Neural cell (in vitro differentiated cells): ENCODE results near the gene ETV7. TPM values are rescaled to one million over a fixed set of nuclear protein-coding genes. Genes with fewer than 3 reads are reported as not detected.

Experiments used
- H2AFZ ChIP-seq: fragments of 200-600, 300-800 bp; sonication (generic), shearing (Covaris generic); 2 replicates; pipeline ENCODE4 v1.6.0; 2014; ENCODE audit warnings: low read depth, mild to moderate bottlenecking, antibody characterized with exemption, low read length, moderate library complexity
- H3F3A ChIP-seq: fragments of 200-600 bp; shearing (Covaris generic); 2 replicates; pipeline ENCODE4 v1.6.1; 2016; ENCODE audit warnings: mild to moderate bottlenecking, moderate library complexity, mixed read lengths, antibody characterized with exemption, low read length; ENCODE audit not compliant: insufficient read depth, poor library complexity, severe bottlenecking
- H3K27ac ChIP-seq: fragments of 200-600, 300-800 bp; sonication (generic), shearing (Covaris generic); 2 replicates; pipeline ENCODE4 v1.5.1; 2014; ENCODE audit warnings: mild to moderate bottlenecking, low read length, moderate library complexity
- H3K27me3 ChIP-seq: fragments of 300-800, 200-600 bp; sonication (generic), shearing (Covaris generic); 2 replicates; pipeline ENCODE4 v1.6.0; 2014; ENCODE audit warnings: mild to moderate bottlenecking, low read depth, low read length, moderate library complexity; ENCODE audit not compliant: insufficient read depth
- H3K36me3 ChIP-seq: fragments of 300-800, 200-600 bp; sonication (generic), shearing (Covaris generic); 2 replicates; pipeline ENCODE4 v1.5.1; 2014; ENCODE audit warnings: mild to moderate bottlenecking, antibody characterized with exemption, low read length, moderate library complexity; ENCODE audit not compliant: insufficient read depth
- H3K4me2 ChIP-seq: fragments of 300-800, 200-600 bp; sonication (generic), shearing (Covaris generic); 2 replicates; pipeline ENCODE4 v1.6.0; 2014; ENCODE audit warnings: mild to moderate bottlenecking, low read length
- H3K4me3 ChIP-seq: fragments of 300-800, 200-600 bp; sonication (generic), shearing (Covaris generic); 2 replicates; pipeline ENCODE4 v1.5.1; 2014; ENCODE audit warnings: mild to moderate bottlenecking, low read length, moderate library complexity
- H3K79me2 ChIP-seq: fragments of 200-600 bp; shearing (Covaris generic); replicated peaks from 2 replicates; pipeline ENCODE4 v1.6.0; 2014; ENCODE audit warnings: mild to moderate bottlenecking, low read length, moderate library complexity; ENCODE audit not compliant: insufficient read depth
- H3K9ac ChIP-seq: fragments of 300-800, 200-600 bp; sonication (generic), shearing (Covaris generic); 2 replicates; pipeline ENCODE4 v1.6.1; 2016; ENCODE audit warnings: mild to moderate bottlenecking, low read length, mixed read lengths
- H3K9me2 ChIP-seq: fragments of 200-600 bp; shearing (Covaris generic); 2 replicates; pipeline ENCODE4 v1.6.1; 2016; ENCODE audit warnings: mild to moderate bottlenecking, low read length, mixed read lengths; ENCODE audit not compliant: insufficient read depth
- H3K9me3 ChIP-seq: fragments of 200-600, 300-800 bp; sonication (generic), shearing (Covaris generic); 2 replicates; pipeline ENCODE4 v1.6.1; 2016; ENCODE audit warnings: mild to moderate bottlenecking, mixed run types, low read length, moderate library complexity, mixed read lengths
- H4K20me1 ChIP-seq: fragments of 200-600 bp; shearing (Covaris generic); 2 replicates; pipeline ENCODE4 v1.6.1; 2016; ENCODE audit warnings: mild to moderate bottlenecking, mixed run types; ENCODE audit not compliant: insufficient read depth
- CTCF ChIP-seq: fragments of 450-650 bp; IDR thresholded peaks from 2 replicates; pipeline ENCODE4 v1.5.1; 2014; ENCODE audit warnings: antibody characterized with exemption, mild to moderate bottlenecking, moderate library complexity; ENCODE audit not compliant: poor library complexity, severe bottlenecking
- EP300 ChIP-seq: fragments of 450-650 bp; conservative IDR thresholded peaks from 2 replicates; pipeline ENCODE4 v1.6.1; 2014; ENCODE audit warnings: antibody characterized with exemption, mild to moderate bottlenecking, moderate library complexity; ENCODE audit not compliant: poor library complexity, severe bottlenecking
- EZH2 ChIP-seq: fragments of 200-600, 300-800 bp; shearing (Covaris generic), sonication (generic); IDR thresholded peaks from 2 replicates; pipeline ENCODE4 v1.6.1; 2014; ENCODE audit warnings: antibody characterized with exemption, low read length, borderline replicate concordance, mild to moderate bottlenecking; ENCODE audit not compliant: insufficient read depth, poor library complexity, severe bottlenecking
- MXI1 ChIP-seq: fragments of 450-650 bp; conservative IDR thresholded peaks from 2 replicates; pipeline ENCODE4 v1.6.1; 2014; ENCODE audit warnings: antibody characterized with exemption, mild to moderate bottlenecking; ENCODE audit not compliant: poor library complexity, severe bottlenecking
- POLR2AphosphoS5 ChIP-seq: IDR thresholded peaks from 2 replicates; pipeline ENCODE4 v1.6.1; 2012
- RAD21 ChIP-seq: fragments of 450-650 bp; conservative IDR thresholded peaks from 2 replicates; pipeline ENCODE4 v1.6.1; 2014; ENCODE audit warnings: antibody characterized with exemption, mild to moderate bottlenecking, moderate library complexity
- REST ChIP-seq: IDR thresholded peaks from 2 replicates; pipeline ENCODE4 v1.6.1; 2012; ENCODE audit warnings: borderline replicate concordance
- SMC3 ChIP-seq: fragments of 450-650 bp; conservative IDR thresholded peaks from 2 replicates; pipeline ENCODE4 v1.6.1; 2014; ENCODE audit warnings: antibody characterized with exemption, mild to moderate bottlenecking, moderate library complexity; ENCODE audit not compliant: poor library complexity
- TAF1 ChIP-seq: IDR thresholded peaks from 2 replicates; pipeline ENCODE4 v1.6.1; 2012; ENCODE audit warnings: low read depth
- polyA plus RNA-seq: library from polyadenylated mRNA; depleted of rRNA; stranded (reverse); fragments of >200 nt; gene quantifications from 2 replicates; pipeline ENCODE4 v1.2.3, GENCODE V29; 2014

Gene ETV7
- polyA plus RNA-seq, 1 donor from 2014 or later: not detected

DNA sequence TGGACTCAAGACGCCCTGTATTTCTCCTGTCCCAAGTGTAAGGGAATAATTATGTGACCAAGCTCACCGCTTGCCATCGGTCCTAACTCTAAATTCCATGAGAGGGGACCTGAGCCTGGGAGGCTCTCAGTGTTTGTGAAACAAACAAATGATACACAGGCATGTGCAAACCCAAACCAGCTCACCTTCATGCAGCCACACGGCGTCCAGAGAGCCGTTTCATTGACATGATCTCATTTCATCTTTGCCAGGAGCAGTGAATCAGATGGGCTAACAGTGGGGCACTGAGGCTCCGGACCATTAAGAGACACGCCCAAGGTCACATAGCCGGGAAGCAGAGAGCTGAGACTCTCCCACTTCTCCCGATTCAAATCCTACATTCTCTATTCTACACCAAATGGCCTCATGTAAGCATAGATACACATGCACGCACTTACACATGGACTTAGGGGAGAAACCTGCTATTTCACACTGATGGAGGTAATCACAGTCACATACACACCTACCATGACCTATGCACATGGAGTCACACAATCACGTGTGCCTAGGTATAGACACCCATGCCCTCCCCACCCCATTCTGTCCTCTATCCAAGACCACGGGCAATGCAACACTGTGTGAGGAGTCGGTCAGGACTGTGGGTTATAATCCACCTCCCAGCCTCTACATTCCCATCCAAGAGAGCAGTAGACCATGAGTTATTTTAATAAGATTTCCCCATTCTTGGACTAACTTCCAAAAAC, 51.8 kb downstream of the ETV7 start:
- Histone ChIP-seq H3K9me3 (no peaks in the 10 kb centered on the region), H3K79me2 (no peaks in the 10 kb centered on the region), H3K4me3 (no peak overlapping the region), H2AFZ (no peak overlapping the region), H3K27ac (no peak overlapping the region), H3K27me3 (no peaks in the 10 kb centered on the region), H3K36me3 (no peaks in the 10 kb centered on the region), H3K4me2 (no peak overlapping the region), H3K9ac (no peak overlapping the region), H4K20me1 (no peaks in the 10 kb centered on the region), H3K9me2 (no peaks in the 10 kb centered on the region), H3F3A (no peaks in the 10 kb centered on the region)
- TF ChIP-seq CTCF: no peak
- TF ChIP-seq TAF1: no peak
- TF ChIP-seq MXI1: no peak
- no peak for TF ChIP-seq EZH2
- no peak for TF ChIP-seq REST
- no peak for TF ChIP-seq EP300
- TF ChIP-seq POLR2AphosphoS5: no peak
- TF ChIP-seq RAD21: no peak
- no peak for TF ChIP-seq SMC3

- no peak overlapping the region for H3K4me2 ChIP-seq
- H3K9me2 ChIP-seq: no peaks in the 10 kb centered on the region
- H3K79me2 ChIP-seq: no peaks in the 10 kb centered on the region
- H3K27me3 ChIP-seq: no peaks in the 10 kb centered on the region
- no peak overlapping the region for H2AFZ ChIP-seq
- H3K9me3 ChIP-seq: no peaks in the 10 kb centered on the region
- no peak overlapping the region for H3K27ac ChIP-seq
- no peak overlapping the region for H3K4me3 ChIP-seq
- H4K20me1 ChIP-seq: no peaks in the 10 kb centered on the region
- no peaks in the 10 kb centered on the region for H3F3A ChIP-seq
- TF ChIP-seq EP300: no peak
- no peak for TF ChIP-seq TAF1
- no peak for TF ChIP-seq MXI1
- no peak for TF ChIP-seq CTCF
- TF ChIP-seq SMC3: no peak
- no peak for TF ChIP-seq REST
- TF ChIP-seq POLR2AphosphoS5: no peak
- TF ChIP-seq RAD21: no peak
- no peak for TF ChIP-seq EZH2
- no peaks in the 10 kb centered on the region for H3K36me3 ChIP-seq
- no peak overlapping the region for H3K9ac ChIP-seq
These were observed 52.5 kb downstream of the ETV7 start for GRCh38 chr6:36334832-36335459.
